ENCODE results near the gene MCTP2.

Gene MCTP2

DNA sequence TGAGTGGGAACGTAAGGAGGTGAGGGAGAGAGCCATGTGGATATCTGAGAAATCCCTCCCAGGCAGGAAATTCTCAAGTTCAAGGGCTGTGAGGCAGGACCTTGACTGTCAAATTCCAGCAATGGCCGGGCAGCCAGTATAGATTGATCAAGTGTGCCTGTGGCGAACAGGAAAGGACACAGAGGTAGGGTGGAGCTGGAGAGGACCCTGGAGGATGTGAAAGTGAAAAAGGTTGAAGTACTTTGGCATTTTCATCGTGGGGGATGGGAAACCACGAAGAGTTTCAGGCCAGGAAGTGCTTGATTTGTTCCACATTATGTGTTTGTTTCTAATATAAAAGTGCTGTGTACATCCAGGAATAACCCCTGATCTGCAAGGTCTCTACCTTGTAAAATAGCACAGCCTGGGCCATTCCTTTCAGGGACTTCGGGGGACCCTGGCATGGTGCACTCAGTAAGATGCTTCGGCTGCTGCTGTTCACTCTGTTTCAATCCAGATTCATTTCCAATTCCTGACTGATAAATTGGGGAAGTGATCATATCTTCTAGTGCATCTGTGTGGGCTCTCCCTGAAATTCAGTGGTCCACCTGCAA is 156.6 kb downstream of the MCTP2 start:
- TF ChIP-seq, protein P1, sequence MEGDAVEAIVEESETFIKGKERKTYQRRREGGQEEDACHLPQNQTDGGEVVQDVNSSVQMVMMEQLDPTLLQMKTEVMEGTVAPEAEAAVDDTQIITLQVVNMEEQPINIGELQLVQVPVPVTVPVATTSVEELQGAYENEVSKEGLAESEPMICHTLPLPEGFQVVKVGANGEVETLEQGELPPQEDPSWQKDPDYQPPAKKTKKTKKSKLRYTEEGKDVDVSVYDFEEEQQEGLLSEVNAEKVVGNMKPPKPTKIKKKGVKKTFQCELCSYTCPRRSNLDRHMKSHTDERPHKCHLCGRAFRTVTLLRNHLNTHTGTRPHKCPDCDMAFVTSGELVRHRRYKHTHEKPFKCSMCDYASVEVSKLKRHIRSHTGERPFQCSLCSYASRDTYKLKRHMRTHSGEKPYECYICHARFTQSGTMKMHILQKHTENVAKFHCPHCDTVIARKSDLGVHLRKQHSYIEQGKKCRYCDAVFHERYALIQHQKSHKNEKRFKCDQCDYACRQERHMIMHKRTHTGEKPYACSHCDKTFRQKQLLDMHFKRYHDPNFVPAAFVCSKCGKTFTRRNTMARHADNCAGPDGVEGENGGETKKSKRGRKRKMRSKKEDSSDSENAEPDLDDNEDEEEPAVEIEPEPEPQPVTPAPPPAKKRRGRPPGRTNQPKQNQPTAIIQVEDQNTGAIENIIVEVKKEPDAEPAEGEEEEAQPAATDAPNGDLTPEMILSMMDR (IDR thresholded peaks at IDR 0.05; ENCODE audit: low read depth, low read length), result no peak
- Histone ChIP-seq H3K27ac (no peak overlapping the region), H3K4me3 (ENCODE audit: low read depth, low read length) (no peak overlapping the region), H3K9me3 (ENCODE audit: severe bottlenecking) (no peaks in the 10 kb centered on the region), H3K27me3 (ENCODE audit: insufficient read depth, low read depth, severe bottlenecking) (peaks cover 66% of the 10 kb centered on the region), H3K36me3 (no peaks in the 10 kb centered on the region)
- no peak for DNase-seq

- TF ChIP-seq, protein P1 (IDR thresholded peaks at IDR 0.05; ENCODE audit: low read depth, low read length), result no peak
- no peak for DNase-seq
- no peaks in the 10 kb centered on the region for H3K36me3 ChIP-seq
- no peak overlapping the region for H3K4me3 ChIP-seq (ENCODE audit: low read depth, low read length)
- no peaks in the 10 kb centered on the region for H3K9me3 ChIP-seq (ENCODE audit: severe bottlenecking)
- peaks cover 61% of the 10 kb centered on the region for H3K27me3 ChIP-seq (ENCODE audit: insufficient read depth, low read depth, severe bottlenecking)
- H3K27ac ChIP-seq, result no peak overlapping the region
Measured at GRCh38 chr15:94395640-94396039, 164.3 kb downstream of the MCTP2 start.

GRCh38 chr15:94397337-94397736 is 166.0 kb downstream of the MCTP2 start:
- Histone ChIP-seq H3K27ac (no peak overlapping the region), H3K9me3 (ENCODE audit: severe bottlenecking) (no peaks in the 10 kb centered on the region), H3K4me3 (ENCODE audit: low read depth, low read length) (no peak overlapping the region), H3K36me3 (no peaks in the 10 kb centered on the region), H3K27me3 (ENCODE audit: insufficient read depth, low read depth, severe bottlenecking) (peaks cover 55% of the 10 kb centered on the region)
- TF ChIP-seq, protein P1 (IDR thresholded peaks at IDR 0.05; ENCODE audit: low read depth, low read length), result no peak
- no peak for DNase-seq

DNA sequence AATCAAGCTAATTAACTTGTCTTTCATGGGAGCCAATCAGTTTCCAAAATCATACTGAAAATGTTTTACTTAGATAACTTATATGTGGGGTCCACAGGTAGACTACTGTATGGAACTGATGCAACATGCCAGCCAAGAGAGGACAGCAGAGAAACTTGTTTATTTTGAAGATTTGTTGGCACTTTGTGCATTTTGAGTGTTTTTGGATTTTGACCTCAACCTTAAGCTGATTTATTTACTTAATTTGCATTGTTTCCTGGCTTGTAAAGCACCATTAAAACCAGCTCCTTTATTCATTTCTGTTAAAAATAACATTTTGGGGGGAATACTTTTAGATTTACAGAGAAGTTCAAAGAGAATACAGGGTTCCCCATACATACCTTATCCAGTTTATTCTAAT is 166.6 kb downstream of the MCTP2 start:
- H3K27ac ChIP-seq, result no peak overlapping the region
- TF ChIP-seq, protein P1 (IDR thresholded peaks at IDR 0.05; ENCODE audit: low read depth, low read length), result no peak
- H3K36me3 ChIP-seq, result no peaks in the 10 kb centered on the region
- peaks cover 57% of the 10 kb centered on the region for H3K27me3 ChIP-seq (ENCODE audit: insufficient read depth, low read depth, severe bottlenecking)
- H3K4me3 ChIP-seq (ENCODE audit: low read depth, low read length), result no peak overlapping the region
- no peaks in the 10 kb centered on the region for H3K9me3 ChIP-seq (ENCODE audit: severe bottlenecking)
- no peak for DNase-seq

DNA sequence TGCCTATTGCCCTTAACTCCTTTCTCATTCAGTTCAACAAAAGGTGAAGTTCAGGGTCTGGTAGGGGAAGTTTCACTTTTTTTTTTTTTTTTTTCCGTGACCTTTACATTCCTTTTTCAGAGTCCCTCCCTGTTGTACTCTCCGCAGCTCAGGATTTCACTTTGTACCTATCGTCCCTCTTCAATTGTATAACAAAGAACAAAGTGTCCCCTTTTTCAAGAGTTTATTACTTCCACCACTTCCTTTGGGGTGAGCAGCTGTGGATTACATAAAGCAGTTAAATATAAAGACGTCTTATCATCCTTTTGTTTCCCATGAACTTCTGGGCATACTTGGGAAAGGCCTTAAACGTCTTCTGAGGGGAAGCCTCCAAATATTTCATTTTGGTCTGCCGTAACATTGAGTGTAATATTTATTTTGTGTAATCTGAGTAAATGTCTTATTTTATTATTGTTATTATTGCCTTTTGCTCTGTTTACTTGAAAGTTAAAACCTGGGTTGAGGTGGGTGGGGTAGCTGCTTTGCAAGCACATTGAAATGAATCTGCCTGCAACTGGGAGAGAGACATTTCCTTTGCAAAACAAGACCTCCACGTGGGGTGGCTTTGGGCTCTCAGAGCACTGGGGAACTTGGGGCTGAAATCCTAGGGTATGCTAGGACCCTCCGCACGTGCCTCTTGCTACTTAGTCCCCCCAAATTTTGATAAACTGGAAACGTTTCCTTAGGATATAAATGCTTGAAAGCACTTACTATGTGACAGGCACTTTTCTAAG is 169.4 kb downstream of the MCTP2 start:
- DNase-seq, result no peak
- Histone ChIP-seq H3K9me3 (ENCODE audit: severe bottlenecking) (no peaks in the 10 kb centered on the region), H3K4me3 (ENCODE audit: low read depth, low read length) (no peak overlapping the region), H3K27me3 (ENCODE audit: insufficient read depth, low read depth, severe bottlenecking) (peaks cover 68% of the 10 kb centered on the region), H3K36me3 (no peaks in the 10 kb centered on the region), H3K27ac (no peak overlapping the region)
- TF ChIP-seq, protein P1 (IDR thresholded peaks at IDR 0.05; ENCODE audit: low read depth, low read length), result no peak

Data from WERI-Rb-1 (cell line).